Muscle layer of colon (tissue), 2 donors: ENCODE data around the gene WDR11.

Experiments used
- H3K27ac ChIP-seq: one replicate; pipeline ENCODE4 v1.7.0; 2013; ENCODE audit warnings: low read depth, mild to moderate bottlenecking, low read length, moderate library complexity
- H3K27me3 ChIP-seq, 2 donors: one replicate each; pipeline ENCODE4 v1.7.0; 2013; ENCODE audit warnings: low read length in 2 of 2, mild to moderate bottlenecking in 2 of 2; ENCODE audit not compliant: insufficient read depth in 2 of 2, control insufficient read depth in 1 of 2
- H3K36me3 ChIP-seq: one replicate; pipeline ENCODE4 v1.7.0; 2013; ENCODE audit warnings: mild to moderate bottlenecking, low read length; ENCODE audit not compliant: insufficient read depth
- H3K4me1 ChIP-seq: one replicate; pipeline ENCODE4 v1.7.0; 2013; ENCODE audit warnings: mild to moderate bottlenecking, low read length; ENCODE audit not compliant: insufficient read depth
- H3K4me3 ChIP-seq, 2 donors: one replicate each; pipeline ENCODE4 v1.7.0; 2013; ENCODE audit warnings: low read length in 2 of 2, low read depth in 1 of 2, mild to moderate bottlenecking in 1 of 2, moderate library complexity in 1 of 2
- H3K9ac ChIP-seq: one replicate; pipeline ENCODE4 v1.7.0; 2013; ENCODE audit warnings: low read length
- H3K9me3 ChIP-seq: one replicate; pipeline ENCODE4 v1.7.0; 2013; ENCODE audit warnings: mild to moderate bottlenecking, low read length
- donor health status: abdominal sarcoma.
- donor health status: Adenocarcinoma of cecum.

The WDR11 gene

GRCh38 chr10:120948889-120949608 lies 97.9 kb downstream of the WDR11 start:
- no peak overlapping the region for H3K27ac ChIP-seq
- no peak overlapping the region for H3K9ac ChIP-seq
- H3K27me3 ChIP-seq, result peaks cover 3 to 13% of the 10 kb centered on the region in 2 donors
- H3K36me3 ChIP-seq, result no peaks in the 10 kb centered on the region
- H3K4me3 ChIP-seq, result peak overlapping the region; percentile 45 to 49
- peaks cover 21% of the 10 kb centered on the region for H3K4me1 ChIP-seq
- H3K9me3 ChIP-seq, result peaks cover 5% of the 10 kb centered on the region

- no peak overlapping the region for H3K27ac ChIP-seq
- no peaks in the 10 kb centered on the region for H3K36me3 ChIP-seq
- H3K4me3 ChIP-seq, result peak overlapping the region in 1 of 2 donors; percentile 45
- no peak overlapping the region for H3K9ac ChIP-seq
- H3K9me3 ChIP-seq, result peaks cover 5% of the 10 kb centered on the region
- H3K27me3 ChIP-seq, result peaks cover 3 to 13% of the 10 kb centered on the region in 2 donors
- H3K4me1 ChIP-seq, result peaks cover 21% of the 10 kb centered on the region
These were observed 98.5 kb downstream of the WDR11 start for GRCh38 chr10:120949609-120950031.

GRCh38 chr10:120950051-120950561 lies 98.9 kb downstream of the WDR11 start:
- Histone ChIP-seq H3K9ac (no peak overlapping the region), H3K4me3 (no peak overlapping the region), H3K4me1 (peaks cover 21% of the 10 kb centered on the region)

GRCh38 chr10:120951288-120951687 lies 100.1 kb downstream of the WDR11 start:
- Histone ChIP-seq H3K36me3 (no peaks in the 10 kb centered on the region), H3K27ac (no peak overlapping the region), H3K27me3 (peaks cover 3 to 13% of the 10 kb centered on the region in 2 donors), H3K9ac (no peak overlapping the region), H3K4me1 (peaks cover 14% of the 10 kb centered on the region), H3K4me3 (no peak overlapping the region), H3K9me3 (peaks cover 5% of the 10 kb centered on the region)

More at GRCh38 chr10:120950051-120950561, 98.9 kb downstream of the WDR11 start:
- no peak overlapping the region for H3K27ac ChIP-seq
- H3K36me3 ChIP-seq, result no peaks in the 10 kb centered on the region
- H3K27me3 ChIP-seq, result peaks cover 3 to 13% of the 10 kb centered on the region in 2 donors
- peaks cover 5% of the 10 kb centered on the region for H3K9me3 ChIP-seq

DNA sequence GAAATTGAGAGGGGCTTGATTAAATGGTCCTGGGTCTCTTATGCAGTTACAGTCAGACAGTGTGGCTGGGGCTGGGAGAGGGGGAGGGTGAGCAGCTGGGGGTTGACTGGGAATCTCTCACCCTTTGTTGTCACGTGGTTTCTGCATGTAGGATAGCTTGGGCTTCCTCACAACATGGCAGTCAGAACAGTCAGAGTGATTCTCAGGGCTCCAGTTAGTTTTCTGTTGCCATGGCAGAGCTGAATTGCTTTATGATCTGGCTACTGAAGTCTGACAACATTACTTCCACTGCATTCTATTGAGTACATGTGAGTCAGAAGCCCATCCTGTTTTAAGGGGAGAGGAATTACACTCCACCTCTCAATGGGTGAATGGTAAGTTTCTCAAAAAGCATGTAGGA lies 102.7 kb downstream of the WDR11 start:
- Histone ChIP-seq H3K36me3 (no peaks in the 10 kb centered on the region), H3K27me3 (peaks cover 3 to 12% of the 10 kb centered on the region in 2 donors), H3K4me3 (no peak overlapping the region), H3K9me3 (peaks cover 5% of the 10 kb centered on the region), H3K9ac (no peak overlapping the region), H3K4me1 (peaks cover 8% of the 10 kb centered on the region), H3K27ac (no peak overlapping the region)
